ENCODE data around the gene SIMC1.
A peak's percentile ranks its signal among the peaks of the same experiment; 100 is the strongest.

Gene SIMC1

GRCh38 chr5:176389135-176390123 is 151.2 kb downstream of the SIMC1 start:
- no peak for DNase-seq

- DNase-seq, result no peak
These were observed 153.3 kb downstream of the SIMC1 start for GRCh38 chr5:176391479-176391878.

GRCh38 chr5:176391999-176392398 is 153.8 kb downstream of the SIMC1 start:
- peak; percentile 35 for DNase-seq

GRCh38 chr5:176392526-176392925 is 154.3 kb downstream of the SIMC1 start:
- no peak for DNase-seq

GRCh38 chr5:176394096-176394495 is 155.9 kb downstream of the SIMC1 start:
- DNase-seq, result no peak

GRCh38 chr5:176394881-176395675 is 156.9 kb downstream of the SIMC1 start:
- no peak for DNase-seq

All from hematopoietic multipotent progenitor cell treated with erythropoietin and hydrocortisone succinate and interleukin-3 and kit ligand, for 4 days (in vitro differentiated cells).